GM13977 (cell line): ENCODE results near the gene CACNA2D3.

Source experiments
- DNase-seq: peaks from one replicate; pipeline ENCODE4 v3.0.0; 2012; ENCODE audit warnings: low spot score
- in situ Hi-C: fragments of 300-500 bp; cut with MboI; formaldehyde crosslinking; loops from one replicate; pipeline ENCODE4 v1.12.0; 2022; ENCODE audit warnings: low sequenced_read_pairs, low pct_unique_long_range_greater_than_20kb, mixed read lengths, inconsistent platforms; ENCODE audit not compliant: unreplicated experiment
- TF ChIP-seq, protein P1 (sequence below): IDR thresholded peaks from 2 replicates; pipeline ENCODE4 v1.5.1; 2012; ENCODE audit warnings: mild to moderate bottlenecking, control low read depth; ENCODE audit not compliant: insufficient read depth; ENCODE audit errors: extremely low read depth, missing control alignments

CACNA2D3 gene

DNA sequence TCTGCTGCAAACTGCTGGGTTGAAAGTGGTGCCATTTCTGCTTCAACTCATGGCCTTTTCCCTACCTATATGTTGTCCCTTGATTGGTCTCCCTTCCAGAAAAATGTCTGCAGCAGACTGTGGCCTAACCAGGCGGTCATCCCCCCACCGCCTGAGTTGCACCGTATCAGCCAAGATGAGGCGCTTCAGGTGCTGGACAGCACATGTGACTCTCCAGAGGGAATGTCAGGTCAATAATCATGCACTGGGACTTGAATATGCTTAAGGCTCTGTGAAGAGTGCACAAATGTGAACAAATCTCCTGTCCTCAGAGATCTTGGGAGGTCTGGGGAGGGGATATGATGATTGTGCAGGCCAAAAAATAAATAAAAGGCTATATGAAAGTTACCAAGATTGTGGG, 773.3 kb downstream of the CACNA2D3 start:
- TF ChIP-seq, protein P1, sequence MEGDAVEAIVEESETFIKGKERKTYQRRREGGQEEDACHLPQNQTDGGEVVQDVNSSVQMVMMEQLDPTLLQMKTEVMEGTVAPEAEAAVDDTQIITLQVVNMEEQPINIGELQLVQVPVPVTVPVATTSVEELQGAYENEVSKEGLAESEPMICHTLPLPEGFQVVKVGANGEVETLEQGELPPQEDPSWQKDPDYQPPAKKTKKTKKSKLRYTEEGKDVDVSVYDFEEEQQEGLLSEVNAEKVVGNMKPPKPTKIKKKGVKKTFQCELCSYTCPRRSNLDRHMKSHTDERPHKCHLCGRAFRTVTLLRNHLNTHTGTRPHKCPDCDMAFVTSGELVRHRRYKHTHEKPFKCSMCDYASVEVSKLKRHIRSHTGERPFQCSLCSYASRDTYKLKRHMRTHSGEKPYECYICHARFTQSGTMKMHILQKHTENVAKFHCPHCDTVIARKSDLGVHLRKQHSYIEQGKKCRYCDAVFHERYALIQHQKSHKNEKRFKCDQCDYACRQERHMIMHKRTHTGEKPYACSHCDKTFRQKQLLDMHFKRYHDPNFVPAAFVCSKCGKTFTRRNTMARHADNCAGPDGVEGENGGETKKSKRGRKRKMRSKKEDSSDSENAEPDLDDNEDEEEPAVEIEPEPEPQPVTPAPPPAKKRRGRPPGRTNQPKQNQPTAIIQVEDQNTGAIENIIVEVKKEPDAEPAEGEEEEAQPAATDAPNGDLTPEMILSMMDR: no peak
- DNase-seq: no peak
- in situ Hi-C loops: no loop called here

DNA sequence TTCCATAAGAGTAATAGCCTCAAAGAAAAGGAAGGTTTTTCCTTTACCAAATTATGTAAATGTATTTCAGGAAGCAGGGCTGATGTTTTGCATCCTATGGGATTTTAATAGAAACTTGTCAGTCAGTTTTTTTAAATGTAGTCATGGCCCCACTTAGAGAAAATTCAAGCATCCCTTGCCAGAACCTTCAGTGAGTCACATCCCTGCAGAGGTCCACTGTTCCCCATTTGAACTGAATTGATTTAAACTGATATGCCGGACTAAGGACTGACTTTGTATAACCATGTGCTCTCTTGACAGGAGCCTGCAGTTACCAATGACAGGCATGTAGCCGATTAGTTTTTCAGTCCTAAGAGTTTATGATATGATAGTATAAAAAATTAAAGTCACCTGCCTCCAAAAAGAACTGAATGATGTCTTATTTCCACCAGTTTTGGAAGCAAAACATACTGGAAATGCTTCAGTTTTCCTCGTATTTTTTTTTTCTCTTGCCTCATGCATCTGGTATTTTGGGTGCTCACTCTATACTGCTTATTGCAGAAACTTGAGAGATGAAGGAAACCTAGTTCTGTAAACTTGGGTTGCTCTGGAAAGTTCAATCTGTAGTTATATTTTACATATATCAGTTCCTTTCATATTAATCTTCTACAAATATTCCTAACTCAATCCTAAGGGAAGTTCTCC, 774.8 kb downstream of the CACNA2D3 start:
- in situ Hi-C loops: no loop called here
- TF ChIP-seq, protein P1: no peak
- no peak for DNase-seq

DNA sequence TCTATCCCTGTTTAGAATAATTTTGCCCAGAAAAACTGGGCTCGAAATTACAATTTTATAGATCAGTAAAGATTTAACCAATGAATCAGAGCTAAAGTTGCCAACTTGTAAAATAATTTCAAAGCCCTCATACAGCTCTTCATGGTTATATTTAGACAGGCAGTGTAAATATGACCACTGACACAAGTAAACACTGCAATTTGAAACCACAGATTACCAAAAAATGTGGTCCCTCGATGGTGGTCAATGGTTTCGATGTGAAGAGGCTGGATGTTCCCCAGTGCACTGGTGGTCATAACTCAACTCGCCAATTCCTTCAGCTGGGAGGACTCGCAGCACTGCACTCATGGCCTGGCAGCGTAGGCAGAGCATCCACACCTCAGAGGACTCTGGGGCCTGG, 776.9 kb downstream of the CACNA2D3 start:
- DNase-seq: no peak
- in situ Hi-C loops: no loop called here
- TF ChIP-seq, protein P1: no peak

DNA sequence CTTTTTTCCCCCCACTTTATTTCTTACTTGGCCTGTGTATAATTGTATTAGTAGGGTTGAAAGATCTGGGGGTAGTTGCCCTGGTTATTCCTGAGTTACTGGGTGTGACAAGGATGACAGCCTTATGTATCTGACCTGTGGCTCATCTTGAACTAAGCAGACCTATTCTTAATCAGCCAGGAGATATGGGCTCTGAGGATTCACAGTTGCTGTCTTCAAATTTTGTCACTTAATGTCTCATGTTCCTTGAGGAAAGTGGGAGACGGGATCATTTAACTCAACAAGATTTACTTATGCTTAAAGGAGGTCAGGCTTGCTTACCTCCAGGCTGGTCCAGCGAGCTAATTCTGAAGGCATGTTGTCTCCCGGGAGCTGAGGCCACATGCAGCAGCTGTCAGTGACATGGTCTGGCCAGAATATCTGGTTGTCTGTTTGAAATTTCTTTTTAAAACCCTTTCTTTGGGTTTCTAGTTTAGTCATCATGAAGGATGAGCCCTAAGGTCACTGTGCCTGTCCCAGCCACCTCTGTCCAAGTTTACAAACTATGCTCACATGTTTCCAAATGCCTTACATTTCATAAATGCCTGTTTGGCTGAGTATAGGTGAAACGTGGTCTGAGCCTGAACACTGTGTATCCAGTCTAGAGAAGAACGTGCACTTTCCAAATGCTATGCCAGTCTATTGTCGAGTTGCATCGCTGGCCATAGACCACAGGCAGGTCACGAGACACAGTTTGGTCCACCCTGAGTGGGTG, 778.7 kb downstream of the CACNA2D3 start:
- no peak for DNase-seq
- TF ChIP-seq, protein P1: no peak
- in situ Hi-C loops: no loop called here

DNA sequence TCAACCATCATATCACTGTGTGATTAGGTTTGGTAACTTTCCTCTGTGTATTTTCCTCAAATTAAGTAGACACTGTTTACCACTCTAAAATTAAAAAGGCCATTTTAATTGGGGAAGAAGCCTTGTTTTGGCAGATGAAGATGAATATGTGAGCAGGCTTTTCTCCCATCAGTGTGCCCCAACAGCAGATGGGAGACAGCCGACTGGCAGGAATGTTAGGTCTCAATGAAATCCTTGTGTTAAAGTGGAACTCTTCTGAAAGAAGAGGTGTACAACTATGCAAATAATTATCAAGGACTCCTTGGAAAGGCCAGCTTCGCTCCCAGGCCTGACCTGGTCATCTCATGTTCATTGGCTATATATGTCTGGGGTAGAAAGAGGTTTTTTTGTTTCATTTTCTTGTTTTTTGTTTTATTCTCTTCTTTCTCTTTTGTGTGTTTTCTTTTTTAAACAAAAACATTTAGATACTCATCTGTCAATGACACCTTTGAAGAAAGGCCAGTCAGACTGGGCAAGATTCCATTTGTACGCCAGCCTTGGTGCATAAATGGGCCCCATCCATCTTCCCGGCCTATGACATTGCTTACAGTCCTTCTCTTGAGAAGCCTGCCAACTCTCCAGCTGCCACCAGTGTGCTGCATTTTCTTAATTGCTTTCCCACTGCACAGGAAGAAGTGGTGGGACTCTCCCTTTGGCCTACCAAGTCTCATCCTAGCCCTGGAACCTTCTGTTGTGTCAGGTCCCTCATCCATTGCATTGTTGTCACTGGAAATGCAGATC, 779.7 kb downstream of the CACNA2D3 start:
- TF ChIP-seq, protein P1: no peak
- in situ Hi-C loops: no loop called here
- DNase-seq: no peak

DNA sequence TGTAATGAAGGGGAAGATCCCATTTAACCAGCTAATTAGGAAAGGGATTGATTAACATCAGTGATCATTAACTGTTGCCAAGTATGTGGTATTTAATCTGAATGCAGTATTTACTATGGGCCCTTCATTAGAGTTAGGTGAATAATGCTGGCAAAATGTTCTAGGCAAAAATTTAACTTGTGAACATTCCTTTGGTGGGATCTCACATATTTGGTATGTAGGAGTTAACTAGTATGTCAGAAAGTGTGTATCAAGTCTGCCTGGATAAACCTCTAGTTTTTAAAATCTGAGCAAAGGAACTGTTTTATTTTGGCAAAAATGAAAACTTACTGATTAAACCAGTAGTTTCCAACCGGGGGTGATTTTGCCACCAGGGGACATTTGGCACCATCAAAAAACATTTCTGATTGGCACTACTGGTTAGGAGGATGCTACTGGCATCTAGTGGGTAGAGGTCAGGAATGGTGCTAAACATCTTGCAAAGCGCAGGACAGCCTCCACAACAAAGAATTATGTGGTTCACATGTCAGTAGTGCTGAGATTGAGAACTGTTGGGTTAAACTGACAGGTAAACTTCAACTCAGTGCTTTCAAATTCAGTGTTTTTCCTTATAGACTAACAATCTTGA, 783.0 kb downstream of the CACNA2D3 start:
- in situ Hi-C loops: no loop called here
- DNase-seq: no peak

More for the DNA sequence above, 783.0 kb downstream of the CACNA2D3 start:
- TF ChIP-seq, protein P1: no peak
